A673 (cell line): ENCODE results near the gene SIRT2.

Experiments used
- CTCF ChIP-seq: fragments of 300-800, 200-600 bp; sonication (generic); conservative IDR thresholded peaks from 2 replicates; pipeline ENCODE4 v1.5.1; 2017; ENCODE audit warnings: low read depth, mild to moderate bottlenecking, antibody characterized with exemption, low read length, moderate library complexity, mixed read lengths
- EZH2 ChIP-seq: fragments of 200-600 bp; sonication (generic); IDR thresholded peaks from 2 replicates; pipeline ENCODE4 v1.6.1; 2017; ENCODE audit warnings: borderline replicate concordance, low read depth, mild to moderate bottlenecking, mixed read lengths, antibody characterized with exemption, low read length; ENCODE audit not compliant: poor library complexity, severe bottlenecking

- TF ChIP-seq CTCF (no peak), EZH2 (no peak)
Observed at GRCh38 chr19:38831142-38831605, 68.2 kb downstream of the SIRT2 start.
